Measurements from ENCODE around the gene KIAA0825. TPM values are rescaled to one million over a fixed set of nuclear protein-coding genes. Genes with fewer than 3 reads are reported as not detected.

Gene KIAA0825
- total RNA-seq, 1 experiment from 2014 or later: 0.07 TPM

DNA sequence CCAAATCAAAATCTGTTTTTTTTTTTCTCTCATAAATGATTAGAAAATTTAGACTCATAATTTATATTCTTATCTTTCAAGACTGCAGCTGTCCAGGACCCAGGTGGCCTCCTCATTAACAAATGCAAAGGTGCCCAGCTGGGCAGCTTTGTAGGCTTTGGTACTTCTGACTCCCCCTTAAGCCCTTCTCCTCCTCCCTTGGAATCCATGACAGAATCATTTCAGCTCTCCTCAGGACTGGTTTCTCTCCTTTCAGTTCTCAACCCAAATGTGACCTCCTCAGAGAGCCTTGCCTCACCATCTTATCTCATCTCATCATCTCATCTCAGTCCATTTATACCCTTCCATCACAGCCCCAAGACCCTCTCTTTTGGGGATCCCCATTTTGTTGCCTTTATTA lies 221.7 kb downstream of the KIAA0825 start:
- Histone ChIP-seq H3K9me3 (ENCODE audit: low read length) (no peaks in the 10 kb centered on the region), H3K9me2 (replicated peaks; ENCODE audit: low read length) (no peaks in the 10 kb centered on the region), H3K27ac (ENCODE audit: low read length) (no peak overlapping the region), H3K79me2 (ENCODE audit: low read length) (no peaks in the 10 kb centered on the region), H3K4me2 (ENCODE audit: low read length) (no peak overlapping the region), H4K20me1 (ENCODE audit: low read length) (no peaks in the 10 kb centered on the region), H3K9ac (ENCODE audit: low read length) (no peak overlapping the region), H3K27me3 (ENCODE audit: low read length) (no peaks in the 10 kb centered on the region), H3K4me1 (ENCODE audit: insufficient read depth, low read length) (no peaks in the 10 kb centered on the region), H3K4me3 (ENCODE audit: low read length) (no peak overlapping the region), H3K36me3 (ENCODE audit: low read depth, low read length) (no peaks in the 10 kb centered on the region), H3F3A (ENCODE audit: low read length, unreplicated experiment) (no peaks in the 10 kb centered on the region), H2AFZ (ENCODE audit: low read length) (no peak overlapping the region)
- TF ChIP-seq EZH2 (IDR thresholded peaks at IDR 0.05; ENCODE audit: low read length, unreplicated experiment) (no peak), EZH2phosphoT487 (IDR thresholded peaks at IDR 0.05; ENCODE audit: borderline replicate concordance, low read length) (no peak), CTCF (conservative IDR thresholded peaks at IDR 0.05; ENCODE audit: low read depth, low read length) (no peak)
- ATAC-seq: no peak
- ChIA-PET CTCF (no interaction called here), POLR2A (ENCODE audit: unreplicated experiment) (no interaction called here)
- BruUV-seq (replicated peaks): no TSS peak
- no peak for DNase-seq
- intact Hi-C loops (cut with micrococcal nuclease): no loop called here

GRCh38 chr5:94395468-94395867 lies 222.9 kb downstream of the KIAA0825 start:
- H3K27me3 ChIP-seq (ENCODE audit: low read length): no peaks in the 10 kb centered on the region
- H2AFZ ChIP-seq (ENCODE audit: low read length): no peak overlapping the region
- H3K9me2 ChIP-seq (replicated peaks; ENCODE audit: low read length): no peaks in the 10 kb centered on the region
- BruUV-seq (replicated peaks): no TSS peak
- H3K9me3 ChIP-seq (ENCODE audit: low read length): no peaks in the 10 kb centered on the region
- no peak overlapping the region for H3K27ac ChIP-seq (ENCODE audit: low read length)
- intact Hi-C loops (cut with micrococcal nuclease): no loop called here
- H3K4me2 ChIP-seq (ENCODE audit: low read length): no peak overlapping the region
- DNase-seq (no peak), ATAC-seq (no peak)
- H4K20me1 ChIP-seq (ENCODE audit: low read length): no peaks in the 10 kb centered on the region
- H3K36me3 ChIP-seq (ENCODE audit: low read depth, low read length): no peaks in the 10 kb centered on the region
- no peaks in the 10 kb centered on the region for H3F3A ChIP-seq (ENCODE audit: low read length, unreplicated experiment)
- TF ChIP-seq EZH2phosphoT487 (IDR thresholded peaks at IDR 0.05; ENCODE audit: borderline replicate concordance, low read length): no peak
- H3K4me1 ChIP-seq (ENCODE audit: insufficient read depth, low read length): no peaks in the 10 kb centered on the region
- CTCF ChIA-PET: no interaction called here
- no peak overlapping the region for H3K4me3 ChIP-seq (ENCODE audit: low read length)
- POLR2A ChIA-PET (ENCODE audit: unreplicated experiment): no interaction called here
- no peak overlapping the region for H3K9ac ChIP-seq (ENCODE audit: low read length)
- no peaks in the 10 kb centered on the region for H3K79me2 ChIP-seq (ENCODE audit: low read length)

DNA sequence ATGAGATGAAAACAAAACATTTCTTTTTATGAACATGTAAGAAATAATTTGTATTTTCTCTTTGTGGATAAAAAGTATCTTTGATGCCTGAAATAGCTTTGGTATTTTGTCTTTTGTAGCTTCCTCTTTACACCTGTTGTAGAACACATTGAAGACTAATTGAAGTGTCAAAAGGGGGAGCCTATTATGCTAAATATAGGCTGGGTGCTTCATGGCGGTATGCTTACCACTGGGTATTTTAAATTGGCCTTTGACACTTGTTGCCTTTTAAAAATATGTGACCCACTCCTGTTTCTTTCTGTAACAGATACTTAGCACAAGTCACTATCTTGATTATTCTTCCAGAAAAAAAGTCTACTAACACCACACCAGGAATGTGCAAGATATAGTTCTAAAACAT lies 226.4 kb downstream of the KIAA0825 start:
- Histone ChIP-seq H3K9me2 (replicated peaks; ENCODE audit: low read length) (no peaks in the 10 kb centered on the region), H3K36me3 (ENCODE audit: low read depth, low read length) (no peaks in the 10 kb centered on the region), H3F3A (ENCODE audit: low read length, unreplicated experiment) (no peaks in the 10 kb centered on the region), H2AFZ (ENCODE audit: low read length) (no peak overlapping the region), H3K9ac (ENCODE audit: low read length) (no peak overlapping the region), H3K4me1 (ENCODE audit: insufficient read depth, low read length) (no peaks in the 10 kb centered on the region), H3K79me2 (ENCODE audit: low read length) (no peaks in the 10 kb centered on the region), H3K27ac (ENCODE audit: low read length) (no peak overlapping the region), H3K27me3 (ENCODE audit: low read length) (no peaks in the 10 kb centered on the region), H3K9me3 (ENCODE audit: low read length) (no peaks in the 10 kb centered on the region), H4K20me1 (ENCODE audit: low read length) (no peaks in the 10 kb centered on the region), H3K4me2 (ENCODE audit: low read length) (no peak overlapping the region), H3K4me3 (ENCODE audit: low read length) (no peak overlapping the region)
- CTCF ChIA-PET: no interaction called here
- POLR2A ChIA-PET (ENCODE audit: unreplicated experiment): no interaction called here
- no TSS peak for BruUV-seq (replicated peaks)
- no peak for TF ChIP-seq EZH2phosphoT487 (IDR thresholded peaks at IDR 0.05; ENCODE audit: borderline replicate concordance, low read length)
- no peak for TF ChIP-seq CTCF (conservative IDR thresholded peaks at IDR 0.05; ENCODE audit: low read depth, low read length)
- no peak for TF ChIP-seq EZH2 (IDR thresholded peaks at IDR 0.05; ENCODE audit: low read length, unreplicated experiment)
- intact Hi-C loops (cut with micrococcal nuclease): no loop called here
- DNase-seq (no peak), ATAC-seq (no peak)

All from PC-3 (cell line).